Testis (tissue), 2 donors: ENCODE data around the gene WAPL.

ENCODE experiments used
- POLR2A ChIP-seq: fragments of 450-650 bp; IDR thresholded peaks from one replicate; pipeline ENCODE4 v1.6.1; 2017; ENCODE audit warnings: antibody characterized with exemption, mild to moderate bottlenecking, moderate library complexity
- TF ChIP-seq, protein P1 (sequence below), 3 experiments: fragments of 450-650 bp in 2 of 3; fragments of 200-600 bp in 1 of 3; sonication (generic) in 1 of 3; IDR thresholded peaks; one replicate each; pipeline ENCODE4 v1.5.1; 2016 to 2019; ENCODE audit warnings: antibody characterized with exemption in 3 of 3, mild to moderate bottlenecking in 2 of 3, moderate library complexity in 1 of 3

DNA sequence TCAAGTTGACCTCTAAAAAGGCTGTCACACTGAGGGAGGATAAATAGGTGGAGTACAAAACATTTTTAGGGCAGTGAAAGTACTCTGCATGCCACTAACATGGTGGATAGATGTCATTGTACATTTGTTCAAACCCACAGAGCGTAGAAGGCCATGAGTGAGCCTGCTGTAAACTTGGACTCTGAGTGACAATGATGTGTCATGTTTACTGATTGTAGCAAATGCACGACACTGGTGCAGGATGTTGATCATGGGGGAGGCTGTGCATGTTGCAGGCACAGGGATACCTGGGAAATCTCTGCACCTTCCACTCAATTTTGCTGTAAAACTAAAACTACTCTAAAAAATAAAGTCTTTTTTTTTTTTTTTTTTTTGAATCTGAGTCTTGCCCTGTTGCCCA is 102.5 kb downstream of the WAPL start:
- TF ChIP-seq, protein P1, sequence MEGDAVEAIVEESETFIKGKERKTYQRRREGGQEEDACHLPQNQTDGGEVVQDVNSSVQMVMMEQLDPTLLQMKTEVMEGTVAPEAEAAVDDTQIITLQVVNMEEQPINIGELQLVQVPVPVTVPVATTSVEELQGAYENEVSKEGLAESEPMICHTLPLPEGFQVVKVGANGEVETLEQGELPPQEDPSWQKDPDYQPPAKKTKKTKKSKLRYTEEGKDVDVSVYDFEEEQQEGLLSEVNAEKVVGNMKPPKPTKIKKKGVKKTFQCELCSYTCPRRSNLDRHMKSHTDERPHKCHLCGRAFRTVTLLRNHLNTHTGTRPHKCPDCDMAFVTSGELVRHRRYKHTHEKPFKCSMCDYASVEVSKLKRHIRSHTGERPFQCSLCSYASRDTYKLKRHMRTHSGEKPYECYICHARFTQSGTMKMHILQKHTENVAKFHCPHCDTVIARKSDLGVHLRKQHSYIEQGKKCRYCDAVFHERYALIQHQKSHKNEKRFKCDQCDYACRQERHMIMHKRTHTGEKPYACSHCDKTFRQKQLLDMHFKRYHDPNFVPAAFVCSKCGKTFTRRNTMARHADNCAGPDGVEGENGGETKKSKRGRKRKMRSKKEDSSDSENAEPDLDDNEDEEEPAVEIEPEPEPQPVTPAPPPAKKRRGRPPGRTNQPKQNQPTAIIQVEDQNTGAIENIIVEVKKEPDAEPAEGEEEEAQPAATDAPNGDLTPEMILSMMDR (IDR thresholded peaks at IDR 0.05) = no peak
- no peak for TF ChIP-seq POLR2A
